Measurements from ENCODE around the gene TRIM34.
"Not testable (repeated sequence)": the region's sequence is repeated elsewhere in the genome, so short reads cannot be mapped to it uniquely, and the experiment has no call there.

The TRIM34 gene

DNA sequence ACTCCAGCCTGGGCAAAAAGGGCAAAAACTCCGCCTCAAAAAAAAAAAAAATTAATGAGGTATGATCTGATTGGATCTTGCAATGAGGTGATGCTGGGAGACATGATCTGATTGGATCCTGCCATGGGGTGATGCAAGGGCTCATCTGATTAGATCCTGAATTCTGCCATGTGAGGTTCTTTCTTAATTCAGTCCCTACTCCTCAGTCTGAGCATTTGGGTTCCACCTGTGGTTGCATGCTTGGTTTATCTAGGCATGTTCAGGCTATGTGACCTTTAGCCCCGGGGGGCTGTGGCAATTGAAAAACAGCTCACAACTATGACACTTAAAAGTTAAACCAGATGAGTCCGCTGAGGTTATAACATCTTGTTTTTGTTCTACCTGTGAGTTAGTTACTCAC is 33.2 kb upstream of the TRIM34 start:
- DNase-seq = no peak
- H3K4me3 ChIP-seq (ENCODE audit: low read depth, low read length) = no peak overlapping the region
- TF ChIP-seq, protein P1, sequence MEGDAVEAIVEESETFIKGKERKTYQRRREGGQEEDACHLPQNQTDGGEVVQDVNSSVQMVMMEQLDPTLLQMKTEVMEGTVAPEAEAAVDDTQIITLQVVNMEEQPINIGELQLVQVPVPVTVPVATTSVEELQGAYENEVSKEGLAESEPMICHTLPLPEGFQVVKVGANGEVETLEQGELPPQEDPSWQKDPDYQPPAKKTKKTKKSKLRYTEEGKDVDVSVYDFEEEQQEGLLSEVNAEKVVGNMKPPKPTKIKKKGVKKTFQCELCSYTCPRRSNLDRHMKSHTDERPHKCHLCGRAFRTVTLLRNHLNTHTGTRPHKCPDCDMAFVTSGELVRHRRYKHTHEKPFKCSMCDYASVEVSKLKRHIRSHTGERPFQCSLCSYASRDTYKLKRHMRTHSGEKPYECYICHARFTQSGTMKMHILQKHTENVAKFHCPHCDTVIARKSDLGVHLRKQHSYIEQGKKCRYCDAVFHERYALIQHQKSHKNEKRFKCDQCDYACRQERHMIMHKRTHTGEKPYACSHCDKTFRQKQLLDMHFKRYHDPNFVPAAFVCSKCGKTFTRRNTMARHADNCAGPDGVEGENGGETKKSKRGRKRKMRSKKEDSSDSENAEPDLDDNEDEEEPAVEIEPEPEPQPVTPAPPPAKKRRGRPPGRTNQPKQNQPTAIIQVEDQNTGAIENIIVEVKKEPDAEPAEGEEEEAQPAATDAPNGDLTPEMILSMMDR (IDR thresholded peaks at IDR 0.05; ENCODE audit: low read depth, low read length) = no peak
- no peaks in the 10 kb centered on the region for H3K36me3 ChIP-seq
- H3K9me3 ChIP-seq = no peaks in the 10 kb centered on the region
- no peaks in the 10 kb centered on the region for H3K27me3 ChIP-seq
- H3K4me1 ChIP-seq = no peaks in the 10 kb centered on the region

DNA sequence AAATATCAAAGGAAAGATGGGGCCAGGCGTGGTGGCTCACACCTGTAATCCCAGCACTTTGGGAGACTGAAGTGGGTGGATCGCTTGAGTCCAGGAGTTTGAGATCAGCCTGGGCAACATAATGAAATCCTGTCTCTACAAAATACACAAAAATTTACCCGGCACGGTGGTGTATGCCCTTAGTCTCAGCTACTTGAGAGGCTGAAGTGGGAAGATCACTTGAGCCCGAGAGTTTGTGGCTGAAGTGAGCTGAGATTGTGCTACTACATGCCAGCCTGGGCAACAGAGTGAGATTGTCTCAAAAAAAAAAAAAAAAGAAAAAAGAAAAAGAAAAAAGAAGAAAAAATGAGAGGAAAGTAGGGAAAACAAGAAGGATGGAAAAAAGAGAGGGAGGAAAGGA is 32.2 kb upstream of the TRIM34 start:
- Histone ChIP-seq H3K9me3 (no peaks in the 10 kb centered on the region), H3K27me3 (no peaks in the 10 kb centered on the region), H3K4me1 (no peaks in the 10 kb centered on the region), H3K4me3 (ENCODE audit: low read depth, low read length) (no peak overlapping the region), H3K36me3 (no peaks in the 10 kb centered on the region)
- DNase-seq = no peak
- TF ChIP-seq, protein P1 (IDR thresholded peaks at IDR 0.05; ENCODE audit: low read depth, low read length) = no peak

DNA sequence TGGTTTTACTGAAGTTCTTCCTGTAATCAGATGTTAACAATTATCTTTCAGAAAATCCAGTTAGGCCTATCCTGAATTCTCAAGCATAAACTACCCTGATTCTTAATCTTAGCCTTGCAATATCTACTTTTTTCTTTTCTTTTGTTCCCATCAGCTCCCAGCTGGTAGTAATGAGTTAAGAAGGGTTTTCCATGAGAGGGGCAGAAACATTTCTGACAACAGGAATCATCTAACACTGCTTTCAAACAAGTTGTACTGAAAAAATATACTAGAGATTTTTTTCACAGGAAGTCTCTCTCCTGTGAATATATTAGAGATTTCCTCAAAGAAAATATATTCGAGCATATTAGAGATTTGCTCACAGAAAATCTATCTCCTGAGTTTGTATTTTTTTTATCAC is 31.7 kb upstream of the TRIM34 start:
- no peaks in the 10 kb centered on the region for H3K36me3 ChIP-seq

DNA sequence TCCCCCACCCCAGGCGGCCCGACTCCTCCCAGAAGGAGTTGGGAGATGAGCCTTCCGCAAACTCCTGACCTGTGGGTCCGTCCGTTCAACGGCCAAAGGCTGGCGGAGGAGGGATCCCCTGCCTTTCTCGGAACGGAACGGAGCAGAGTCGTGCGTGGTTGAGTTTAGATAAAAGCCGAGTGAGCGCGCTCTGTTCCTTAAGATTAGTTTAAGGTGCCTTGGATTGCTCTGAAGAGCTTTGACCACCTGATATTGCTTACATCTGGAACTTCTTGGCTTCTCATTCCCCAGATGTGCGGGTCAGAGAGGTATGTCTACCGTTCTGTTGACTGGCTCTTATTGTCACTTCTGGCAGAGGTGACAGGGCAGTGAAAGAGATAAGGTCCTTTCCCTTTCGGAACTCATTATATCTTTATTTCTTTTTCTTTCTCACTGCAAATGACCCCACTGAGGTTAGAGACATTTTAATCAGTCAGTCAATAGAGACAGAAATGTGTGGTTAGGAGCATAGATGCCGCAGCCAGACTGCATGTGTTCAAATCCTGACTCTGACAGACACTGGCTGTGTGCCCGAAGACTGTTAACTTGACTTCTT is 28.1 kb upstream of the TRIM34 start, which contains the start of gene TRIM6:
Gene TRIM6, plus strand, starts transcription at position 31 of the 595 bp plus-strand sequence. Its CDS starts 261 bp downstream, at position 292.
- no peaks in the 10 kb centered on the region for H3K27me3 ChIP-seq
- TF ChIP-seq, protein P1 (IDR thresholded peaks at IDR 0.05; ENCODE audit: low read depth, low read length) = no peak
- no peak for DNase-seq
- H3K4me1 ChIP-seq = no peaks in the 10 kb centered on the region
- H3K36me3 ChIP-seq = no peaks in the 10 kb centered on the region
- peak within 1 kb of the TSS; percentile 29 for H3K4me3 ChIP-seq (ENCODE audit: low read depth, low read length)
- no peaks in the 10 kb centered on the region for H3K9me3 ChIP-seq

More for the DNA sequence above, 31.7 kb upstream of the TRIM34 start:
- DNase-seq = no peak
- Histone ChIP-seq H3K9me3 (no peaks in the 10 kb centered on the region), H3K27me3 (no peaks in the 10 kb centered on the region), H3K4me1 (no peaks in the 10 kb centered on the region), H3K4me3 (ENCODE audit: low read depth, low read length) (no peak overlapping the region)
- TF ChIP-seq, protein P1 (IDR thresholded peaks at IDR 0.05; ENCODE audit: low read depth, low read length) = no peak

DNA sequence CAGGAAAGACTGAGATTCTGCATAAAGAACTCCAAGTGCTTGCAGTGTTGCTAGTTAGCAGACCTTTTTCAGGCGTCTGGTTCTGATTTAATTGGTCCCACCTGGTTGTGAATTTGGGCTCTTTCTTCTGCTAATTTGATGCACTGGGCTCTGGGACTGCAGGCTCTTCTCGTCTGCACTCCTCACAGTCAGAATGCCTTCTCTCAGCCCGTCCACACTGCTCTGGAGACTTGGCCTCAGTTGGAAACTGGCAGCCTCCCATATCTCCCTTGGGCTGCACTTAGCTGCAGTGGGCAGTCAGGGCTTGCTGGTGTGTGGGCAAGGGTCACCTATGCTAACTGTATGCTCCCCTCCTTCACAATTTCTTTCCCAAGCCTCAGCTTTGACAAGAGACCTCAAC is 26.8 kb upstream of the TRIM34 start:
- Histone ChIP-seq H3K9me3 (no peaks in the 10 kb centered on the region), H3K4me1 (no peaks in the 10 kb centered on the region), H3K36me3 (no peaks in the 10 kb centered on the region), H3K4me3 (ENCODE audit: low read depth, low read length) (no peak overlapping the region), H3K27me3 (no peaks in the 10 kb centered on the region)
- TF ChIP-seq, protein P1 (IDR thresholded peaks at IDR 0.05; ENCODE audit: low read depth, low read length) = no peak
- DNase-seq = no peak

DNA sequence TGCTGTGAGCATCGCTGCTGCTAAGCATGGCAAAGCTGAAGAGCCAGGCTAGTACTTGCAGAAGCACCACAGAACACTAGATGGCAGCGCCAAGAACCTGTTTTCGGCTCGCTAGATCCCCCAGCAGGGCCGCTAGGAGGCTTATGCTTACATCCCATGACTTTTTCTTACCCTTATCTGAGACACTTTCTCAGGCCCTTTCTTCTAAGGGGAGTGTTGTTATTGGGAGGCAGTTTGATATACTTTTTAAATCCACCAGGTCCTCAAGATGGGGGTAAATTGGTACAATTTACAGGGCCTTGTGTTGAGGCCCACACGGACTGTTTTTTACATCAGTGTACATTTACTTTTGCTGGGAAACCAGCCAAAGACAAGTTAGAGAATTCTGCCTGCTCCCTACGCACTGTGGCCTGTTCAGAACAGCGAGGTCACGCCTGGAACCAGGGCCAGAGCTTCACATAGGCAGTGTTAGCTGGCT is 24.4 kb upstream of the TRIM34 start:
- peak; percentile 49 for DNase-seq
- Histone ChIP-seq H3K9me3 (no peaks in the 10 kb centered on the region), H3K4me3 (ENCODE audit: low read depth, low read length) (no peak overlapping the region), H3K36me3 (no peaks in the 10 kb centered on the region), H3K27me3 (no peaks in the 10 kb centered on the region), H3K4me1 (no peaks in the 10 kb centered on the region)
- TF ChIP-seq, protein P1 (IDR thresholded peaks at IDR 0.05; ENCODE audit: low read depth, low read length) = peak; percentile 62

DNA sequence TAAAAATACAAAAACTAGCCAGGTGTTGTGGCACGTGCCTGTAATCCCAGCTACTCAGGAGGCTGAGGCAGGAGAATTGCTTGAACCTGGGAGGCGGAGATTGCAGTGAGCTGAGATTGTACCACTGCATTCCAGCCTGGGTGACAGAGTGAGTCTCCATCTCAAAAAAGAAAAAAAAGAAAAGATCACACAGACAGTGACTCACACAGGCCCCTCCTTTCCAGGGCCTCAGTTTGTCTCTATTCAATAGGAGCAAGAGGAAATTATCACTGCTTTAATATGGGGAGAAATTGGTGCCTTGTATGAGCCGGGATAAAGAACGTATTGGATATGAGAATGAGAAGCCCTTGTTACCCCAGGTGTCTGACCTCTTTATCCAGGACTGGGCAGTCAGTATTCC is 22.0 kb upstream of the TRIM34 start:
- not testable (repeated sequence) for DNase-seq

More for the DNA sequence above, 22.0 kb upstream of the TRIM34 start:
- not testable (repeated sequence) for H3K36me3 ChIP-seq; H3K4me3 ChIP-seq (ENCODE audit: low read depth, low read length); H3K27me3 ChIP-seq; H3K9me3 ChIP-seq; H3K4me1 ChIP-seq

Data from BE2C (cell line).